SH-SY5Y (cell line): ENCODE measurements around the gene KRT4.

Source experiments
- GATA2 ChIP-seq: IDR thresholded peaks from 2 replicates; pipeline ENCODE4 v1.6.1; 2011; ENCODE audit warnings: mild to moderate bottlenecking, low read depth, low read length
- GATA3 ChIP-seq: IDR thresholded peaks from 2 replicates; pipeline ENCODE4 v1.6.1; 2011; ENCODE audit warnings: low read depth, mild to moderate bottlenecking, low read length, moderate library complexity

DNA sequence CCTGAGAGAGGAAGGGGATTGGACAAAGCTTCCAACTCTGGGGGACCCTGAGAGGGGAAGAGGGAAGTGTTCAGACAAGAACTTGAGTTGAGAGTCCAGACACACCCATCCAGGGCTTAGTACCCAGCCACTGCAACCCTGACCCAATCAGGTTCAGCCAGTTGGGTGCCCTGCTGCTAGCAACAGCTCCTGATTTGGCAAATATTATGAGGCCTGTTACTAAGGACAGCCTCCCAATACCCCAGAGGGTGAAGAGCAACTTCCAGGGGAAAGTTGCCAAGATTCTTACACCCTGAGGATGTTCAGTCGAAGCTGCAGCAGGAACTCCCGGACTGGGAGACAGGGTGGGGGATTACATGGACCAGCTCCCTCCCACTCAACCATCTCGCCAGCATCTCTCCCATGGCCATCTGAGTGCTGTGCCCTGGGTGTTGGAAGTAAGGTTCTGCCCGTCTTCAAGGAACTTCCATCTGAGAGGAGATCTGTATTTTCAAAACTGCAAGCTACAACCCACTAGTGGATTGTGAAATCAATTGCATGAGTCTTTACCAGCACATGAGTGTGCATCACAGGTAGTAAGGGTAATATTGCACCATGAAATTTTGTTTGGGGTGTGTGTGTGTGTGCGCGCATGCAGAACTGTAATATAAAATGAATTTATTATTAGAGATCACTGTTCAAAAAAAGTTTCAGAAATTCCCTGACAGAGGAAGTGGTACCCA lies 46.3 kb upstream of the KRT4 start:
- no peak for TF ChIP-seq GATA2
- TF ChIP-seq GATA3: no peak
